Right ventricle myocardium inferior (tissue), 1 donor: ENCODE data around the gene SLC7A5. TPM values are rescaled to one million over a fixed set of nuclear protein-coding genes. Genes with fewer than 3 reads are reported as not detected.
"Not testable (repeated sequence)": the region's sequence is repeated elsewhere in the genome, so short reads cannot be mapped to it uniquely, and the experiment has no call there.

Experiments
- ATAC-seq: fragments of 200-7000 bp; cut with Tn5 transposase; one replicate; pipeline ENCODE4 v1.9.1; 2020; ENCODE audit warnings: mild to moderate bottlenecking, moderate library complexity
- DNase-seq: peaks from one replicate; pipeline ENCODE4 v3.0.0; 2021; ENCODE audit errors: missing footprints
- intact Hi-C: fragments of 100-400 bp; cut with DNase I; formaldehyde crosslinking; loops from one replicate; pipeline ENCODE4 v1.11.0; 2022
- total RNA-seq: library from RNA; stranded (reverse); fragmentation: NEBNext Ultra II Directional; extraction: Animal tissue kit (Norgen Biotek cat#: 25700); gene quantifications from one replicate; pipeline ENCODE4 v1.2.1, GENCODE V29; 2021
- donor health status: DM: no; HTN: yes; CAD: no; lungs with severe emphysema.

The SLC7A5 gene
- total RNA-seq, 1 donor from 2014 or later: 3.3 TPM

- DNase-seq, ATAC-seq, intact Hi-C loops: not testable (repeated sequence)
Observed at GRCh38 chr16:87865902-87866555, 3.3 kb downstream of the SLC7A5 start.

- intact Hi-C loops: no loop called here
- no peak for ATAC-seq
Observed at GRCh38 chr16:87864331-87864989, 4.8 kb downstream of the SLC7A5 start.

DNA sequence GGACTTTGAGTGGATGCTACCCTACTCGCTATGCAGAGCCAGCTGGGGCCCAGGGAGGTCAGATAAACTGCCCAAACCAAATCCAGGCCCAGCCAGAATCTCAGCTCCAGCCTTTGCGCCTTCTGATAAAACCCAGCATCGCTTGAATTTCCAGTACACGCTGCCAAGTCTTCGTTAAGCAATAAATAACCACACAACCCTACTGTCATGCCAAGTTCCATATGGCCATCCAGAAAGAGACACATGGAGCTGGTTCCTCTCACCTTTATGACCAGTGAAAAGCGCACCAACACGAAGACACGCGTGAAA, 6.0 kb downstream of the SLC7A5 start:
- intact Hi-C loops, DNase-seq: not testable (repeated sequence)
- peak; percentile 57 for ATAC-seq

More at GRCh38 chr16:87864331-87864989, 4.8 kb downstream of the SLC7A5 start:
- no peak for DNase-seq

- intact Hi-C loops, ATAC-seq: not testable (repeated sequence)
- DNase-seq: peak; percentile 55
Observed at GRCh38 chr16:87862597-87863326, 6.5 kb downstream of the SLC7A5 start.

DNA sequence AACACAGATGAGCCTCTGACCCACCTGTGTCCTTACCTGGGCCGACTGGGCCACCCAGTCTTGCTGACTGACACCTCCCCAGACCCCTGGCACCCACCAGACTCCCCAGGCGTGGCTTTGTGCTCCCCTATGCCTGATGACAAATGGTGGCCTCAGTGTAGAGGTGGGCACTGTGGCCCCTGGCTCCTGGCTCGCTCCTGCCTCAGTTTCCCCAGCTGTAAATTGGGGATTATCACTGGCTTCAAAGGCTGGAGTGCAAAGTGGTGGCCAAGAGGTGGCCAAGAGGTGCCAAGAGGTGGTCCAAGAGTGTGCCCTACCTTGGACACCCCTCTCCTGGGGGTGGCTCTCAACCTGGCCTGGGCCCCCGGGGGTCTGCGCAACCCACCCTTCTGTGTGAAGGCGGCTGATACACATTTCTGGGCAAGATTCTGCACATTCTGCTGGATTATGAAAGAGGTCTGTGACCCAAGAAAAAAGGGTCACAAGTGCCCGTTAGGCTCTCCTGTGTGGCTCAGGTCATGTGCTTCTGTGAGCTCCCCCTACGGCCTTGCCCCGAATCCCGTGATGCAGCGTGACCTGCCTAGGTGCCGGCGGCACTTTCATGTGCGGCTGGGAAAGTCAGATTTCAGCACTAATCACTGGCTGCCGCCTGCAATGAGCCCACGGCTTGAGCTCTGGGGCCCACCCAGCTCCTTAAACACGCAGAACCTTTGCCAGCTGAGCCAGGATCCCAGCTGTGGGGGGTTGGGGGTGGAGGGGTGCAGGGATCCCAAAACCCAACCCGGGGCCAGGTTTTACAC, 7.8 kb downstream of the SLC7A5 start:
- DNase-seq, intact Hi-C loops: not testable (repeated sequence)

GRCh38 chr16:87860553-87861299, 8.6 kb downstream of the SLC7A5 start:
- ATAC-seq (peak; percentile 43), DNase-seq (peak; percentile 70)
- intact Hi-C loops: no loop called here

More for the DNA sequence above, 7.8 kb downstream of the SLC7A5 start:
- ATAC-seq: not testable (repeated sequence)

- intact Hi-C loops: not testable (repeated sequence)
- ATAC-seq (peak; percentile 45), DNase-seq (peak; percentile 82)
Observed at GRCh38 chr16:87858151-87858993, 10.9 kb downstream of the SLC7A5 start.

DNA sequence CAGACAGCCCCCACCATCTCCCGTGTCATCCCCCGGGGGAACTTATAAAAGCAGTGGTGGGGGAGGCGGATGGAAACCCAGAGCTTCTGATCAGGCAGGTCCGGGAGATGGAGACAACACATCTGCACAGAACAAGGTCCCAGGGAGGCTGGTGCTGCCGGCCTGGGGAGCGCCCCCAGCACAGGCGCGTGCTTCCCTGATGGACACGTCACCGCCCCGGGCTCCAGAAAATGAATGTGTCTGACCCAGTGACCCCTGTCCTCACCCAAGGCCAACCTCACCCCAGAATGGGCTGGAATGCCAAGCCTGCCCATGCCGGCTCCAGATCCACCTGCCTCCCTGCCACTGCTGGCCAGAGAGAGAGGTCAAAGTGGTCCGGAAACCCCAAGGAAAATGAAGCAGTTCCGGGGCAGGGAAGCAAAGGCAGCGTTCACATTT, 12.5 kb downstream of the SLC7A5 start:
- intact Hi-C loops: no loop called here
- ATAC-seq: no peak
- no peak for DNase-seq

DNA sequence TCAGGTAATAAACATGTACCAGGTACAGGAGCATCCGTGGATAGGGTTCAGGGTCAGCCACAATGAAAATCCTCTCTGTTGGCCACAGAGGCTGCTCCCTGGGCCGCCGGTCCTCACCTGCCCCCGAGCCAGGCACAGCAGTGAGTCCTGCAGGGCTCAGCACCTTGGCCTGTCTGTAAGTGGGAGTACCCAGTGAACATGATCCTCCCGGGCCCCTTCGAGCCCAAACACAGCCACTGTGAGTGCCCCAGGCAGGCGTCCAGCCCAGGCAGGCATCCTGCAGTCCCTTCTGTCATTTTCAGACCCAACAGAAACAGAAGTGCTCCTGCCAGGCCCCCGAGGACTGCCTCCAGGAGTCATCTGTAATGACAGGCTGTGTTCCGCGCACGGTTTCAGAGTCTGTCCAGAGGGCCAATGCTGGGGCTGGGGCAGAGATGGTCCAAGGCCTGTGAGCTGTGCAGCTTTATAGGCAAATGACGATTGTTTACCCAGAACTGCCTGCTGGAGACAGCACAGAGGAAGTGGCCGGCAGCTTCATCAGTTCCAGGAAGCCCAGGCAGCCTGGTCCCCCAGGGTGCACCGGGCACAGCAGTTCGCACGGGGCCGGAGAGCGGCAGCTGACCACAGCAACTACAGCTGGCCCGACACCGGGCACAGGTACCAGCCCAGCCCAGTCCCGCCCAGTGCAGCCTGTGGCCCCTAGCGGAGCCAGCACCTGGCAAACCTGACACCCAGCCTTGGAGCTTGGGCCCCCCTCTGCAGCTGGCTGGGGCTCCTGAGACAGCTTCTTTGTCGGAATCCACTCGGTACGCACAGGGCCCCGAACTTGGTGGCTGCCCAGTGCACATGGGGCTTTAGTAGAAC, 13.2 kb downstream of the SLC7A5 start:
- DNase-seq: peak; percentile 91
- intact Hi-C loops: no loop called here
- ATAC-seq: peak; percentile 24

DNA sequence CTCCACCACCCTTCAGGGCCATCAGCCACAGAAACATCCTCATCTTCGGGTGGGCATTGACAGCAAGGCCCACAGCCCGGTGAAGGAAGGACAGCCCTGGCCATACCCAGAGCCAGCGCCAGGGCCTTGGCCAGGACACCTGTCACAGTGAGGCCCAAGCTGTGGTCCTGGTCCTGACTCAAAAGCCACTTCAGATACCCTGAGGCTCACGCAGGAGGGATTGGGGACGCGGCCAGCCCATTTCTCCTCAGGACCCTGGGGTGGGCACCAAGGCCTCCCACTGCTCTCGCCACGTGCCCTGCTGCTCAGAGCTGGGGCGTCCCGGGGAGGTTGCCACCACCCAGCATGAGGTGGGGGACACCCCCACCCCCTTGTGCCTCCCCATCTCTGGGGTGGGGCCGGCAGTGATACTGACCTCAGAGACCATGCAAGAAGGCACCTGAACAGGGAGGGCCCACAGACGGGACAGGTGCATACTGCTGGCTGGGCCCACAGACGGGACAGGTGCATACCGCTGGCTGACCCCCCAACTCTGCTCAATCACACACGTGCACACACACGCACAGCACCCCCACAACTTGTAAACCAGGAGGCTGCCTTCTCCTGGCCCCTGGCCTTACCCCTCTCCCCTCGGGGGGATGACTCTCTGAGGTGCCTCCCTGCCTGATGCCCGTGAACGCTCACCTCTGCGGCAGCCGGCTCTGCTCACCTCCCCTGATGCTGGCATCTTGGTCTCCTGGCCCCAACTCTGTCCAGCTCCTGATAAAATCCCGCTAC, 14.2 kb downstream of the SLC7A5 start:
- intact Hi-C loops: loop anchor here (5.0 kb wide), 1 partner anchor 78 kb away; no protein-coding TSS in a partner anchor
- ATAC-seq (no peak), DNase-seq (no peak)

DNA sequence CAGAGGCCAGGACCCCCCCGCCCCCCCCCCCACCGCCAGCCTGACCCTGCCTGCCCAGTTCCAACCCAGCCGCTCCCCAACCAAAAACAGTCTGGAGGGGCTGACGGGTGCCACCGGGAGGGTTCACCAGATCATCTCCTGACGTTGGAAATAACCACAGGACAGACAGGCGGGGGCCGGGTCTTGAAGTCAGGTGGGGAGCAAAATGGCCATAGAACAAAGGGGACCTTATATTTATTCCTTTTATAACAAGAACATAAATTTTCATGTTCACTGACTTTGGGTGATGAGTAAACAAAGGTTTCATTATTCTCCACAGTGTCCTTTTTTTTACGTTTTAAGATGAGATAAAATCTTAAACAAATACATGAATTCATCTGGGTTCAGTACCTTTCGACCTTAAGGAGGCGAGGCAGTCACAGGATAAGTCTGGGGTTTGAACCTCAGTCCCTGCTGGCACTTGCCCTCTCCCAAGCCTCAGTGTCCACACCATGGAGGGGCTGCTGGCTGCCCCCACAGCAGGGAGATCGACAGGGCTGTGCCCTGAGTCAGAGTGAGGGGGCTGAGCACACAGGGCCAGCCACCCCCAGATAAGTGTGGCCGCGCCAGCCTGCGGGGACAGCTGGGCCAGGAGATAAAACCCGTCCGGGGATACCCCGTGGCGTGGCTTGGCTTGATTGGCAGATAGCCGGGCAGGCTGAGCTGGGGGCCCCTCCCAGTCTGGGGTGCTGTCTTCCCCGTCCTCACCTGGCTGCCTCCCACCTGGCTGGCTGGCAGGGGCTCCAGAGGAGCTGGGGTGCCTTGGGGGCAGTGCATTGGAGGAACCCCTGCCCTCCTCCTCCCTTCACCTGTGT, 15.0 kb downstream of the SLC7A5 start:
- no peak for ATAC-seq
- intact Hi-C loops: loop anchor here (5.0 kb wide), 1 partner anchor 77 kb away; no protein-coding TSS in a partner anchor
- no peak for DNase-seq

DNA sequence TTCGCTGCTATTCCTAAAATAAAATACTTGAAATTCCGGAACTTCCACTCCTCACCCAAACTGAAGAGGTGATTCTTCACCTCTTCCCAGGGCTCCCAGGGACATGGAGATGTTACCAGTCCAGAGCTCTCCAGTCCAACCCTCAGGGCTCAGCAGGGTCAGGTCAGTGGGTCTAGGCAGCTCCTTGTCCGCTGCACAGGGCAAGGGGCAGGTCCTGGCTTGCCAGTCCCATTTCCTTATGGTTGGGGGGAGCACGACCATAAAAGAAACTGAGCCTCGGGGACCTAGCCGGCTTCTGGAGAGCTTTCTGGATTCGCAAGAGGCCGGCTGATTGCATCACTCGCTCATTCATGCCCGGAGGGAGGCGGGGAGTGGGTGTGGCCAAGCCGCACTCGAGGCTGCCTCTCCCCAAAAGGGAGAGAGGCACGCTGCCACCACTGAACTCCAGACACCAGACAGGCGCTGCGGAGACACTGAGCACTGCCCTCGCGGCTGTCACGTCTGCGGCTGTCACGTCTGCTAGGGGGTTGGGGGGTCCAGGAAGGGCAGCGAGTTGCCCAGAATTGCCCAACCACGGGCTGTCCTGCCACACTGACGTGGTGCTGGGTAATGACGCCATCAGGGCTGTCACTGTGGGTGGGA, 15.8 kb downstream of the SLC7A5 start:
- peak; percentile 96 for DNase-seq
- intact Hi-C loops: loop anchor here (5.0 kb wide), 1 partner anchor 76 kb away; no protein-coding TSS in a partner anchor
- peak; percentile 90 for ATAC-seq

DNA sequence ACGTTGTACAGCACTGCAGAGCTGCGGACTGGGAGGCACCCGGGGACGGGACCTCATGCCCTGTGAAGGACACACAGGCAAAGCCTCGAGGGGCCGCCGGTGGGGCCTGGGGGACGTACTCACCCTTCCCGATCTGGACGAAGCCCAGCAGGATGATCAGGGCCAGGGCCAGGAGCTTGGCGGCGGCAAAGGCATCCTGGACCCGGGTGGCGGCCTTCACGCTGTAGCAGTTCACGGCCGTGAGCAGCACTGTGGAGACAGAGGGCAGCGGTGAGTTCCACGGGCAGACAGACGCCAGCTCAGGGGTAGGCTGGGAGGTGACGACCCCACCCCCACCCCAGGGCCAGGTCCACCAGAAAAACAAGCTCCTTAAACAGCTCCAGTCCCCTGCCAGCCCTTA, 17.7 kb downstream of the SLC7A5 start:
- ATAC-seq (no peak), DNase-seq (no peak)
- intact Hi-C loops: loop anchor here (2.0 to 5.0 kb wide), 2 partner anchors 19 to 74 kb away; no protein-coding TSS in a partner anchor

DNA sequence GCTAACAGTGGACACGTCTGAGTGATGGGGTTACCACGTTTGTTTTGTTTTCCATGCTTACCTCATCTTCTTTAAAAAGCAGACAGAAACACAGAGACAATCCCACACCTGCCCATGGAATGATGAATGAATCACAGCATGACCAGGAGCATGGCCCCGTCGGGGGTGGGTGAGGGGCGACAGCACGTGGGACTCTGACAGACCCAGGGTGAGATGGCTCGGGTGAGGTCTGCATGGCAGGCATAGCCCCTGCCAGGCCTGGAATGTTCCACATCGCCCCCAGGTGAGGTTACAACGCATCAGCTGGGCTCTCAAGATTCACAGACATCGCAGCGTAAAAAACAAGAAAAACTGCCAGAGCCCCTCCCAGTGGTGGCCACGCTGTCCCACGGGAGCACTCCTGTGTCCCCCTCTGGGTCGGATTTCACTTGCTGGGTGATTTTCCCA, 18.1 kb downstream of the SLC7A5 start:
- DNase-seq (no peak), ATAC-seq (no peak)
- intact Hi-C loops: loop anchor here (2.0 to 5.0 kb wide), 2 partner anchors 20 to 74 kb away; no protein-coding TSS in a partner anchor
